B cell (primary cell): Measurements from ENCODE around the gene CPED1.

Experiments
- CTCF ChIP-seq: fragments of 200-600 bp; IDR thresholded peaks from one replicate; pipeline ENCODE4 v1.8.0; 2022; ENCODE audit warnings: antibody characterized with exemption, mild to moderate bottlenecking
- EZH2 ChIP-seq: IDR thresholded peaks from 2 replicates; pipeline ENCODE4 v1.6.1; 2012; ENCODE audit warnings: borderline replicate concordance, low read depth, mild to moderate bottlenecking, moderate library complexity, low read length; ENCODE audit not compliant: insufficient read depth, poor library complexity, severe bottlenecking

GRCh38 chr7:121045090-121045489 lies 56.6 kb downstream of the CPED1 start:
- TF ChIP-seq CTCF (no peak), EZH2 (no peak)
